ENCODE data around the gene NDUFAB1. TPM values are rescaled to one million over a fixed set of nuclear protein-coding genes. Genes with fewer than 3 reads are reported as not detected.

NDUFAB1 gene
- total and polyA plus RNA-seq, 2 donors, result 76.7 to 171 TPM

GRCh38 chr16:23577493-23577892 lies 18.6 kb downstream of the NDUFAB1 start:
- DNase-seq (ENCODE audit: extremely low spot score), result no peak

GRCh38 chr16:23575834-23576233 lies 20.3 kb downstream of the NDUFAB1 start:
- Histone ChIP-seq H3K36me3 (ENCODE audit: insufficient read depth) (peaks cover 2% of the 10 kb centered on the region), H3K4me3 (ENCODE audit: low read depth, low read length) (no peak overlapping the region), H3K4me1 (ENCODE audit: insufficient read depth) (no peaks in the 10 kb centered on the region), H3K27ac (ENCODE audit: low read depth) (no peak overlapping the region)
- no peak for DNase-seq (ENCODE audit: extremely low spot score)
- 85% methylated on average over 3 of the region's 3 CpGs for WGBS

More at GRCh38 chr16:23577493-23577892, 18.6 kb downstream of the NDUFAB1 start:
- WGBS, result 91% methylated on average over 2 of the region's 2 CpGs
- H3K4me3 ChIP-seq (ENCODE audit: low read depth, low read length), result no peak overlapping the region
- no peak overlapping the region for H3K27ac ChIP-seq (ENCODE audit: low read depth)
- H3K4me1 ChIP-seq (ENCODE audit: insufficient read depth), result no peaks in the 10 kb centered on the region
- H3K36me3 ChIP-seq (ENCODE audit: insufficient read depth), result peaks cover under 1% of the 10 kb centered on the region

GRCh38 chr16:23573817-23574216 lies 22.3 kb downstream of the NDUFAB1 start:
- WGBS, result 92% methylated on average over 5 of the region's 5 CpGs
- no peak for DNase-seq (ENCODE audit: extremely low spot score)
- peaks cover 2% of the 10 kb centered on the region for H3K36me3 ChIP-seq (ENCODE audit: insufficient read depth)

GRCh38 chr16:23572394-23572793 lies 23.7 kb downstream of the NDUFAB1 start:
- Histone ChIP-seq H3K27ac (ENCODE audit: low read depth) (no peak overlapping the region), H3K4me1 (ENCODE audit: insufficient read depth) (no peaks in the 10 kb centered on the region), H3K36me3 (ENCODE audit: insufficient read depth) (peaks cover 2% of the 10 kb centered on the region), H3K4me3 (ENCODE audit: low read depth, low read length) (no peak overlapping the region)
- WGBS, result 90% methylated on average over 9 of the region's 9 CpGs
- no peak for DNase-seq (ENCODE audit: extremely low spot score)

More at GRCh38 chr16:23573817-23574216, 22.3 kb downstream of the NDUFAB1 start:
- Histone ChIP-seq H3K4me1 (ENCODE audit: insufficient read depth) (no peaks in the 10 kb centered on the region), H3K4me3 (ENCODE audit: low read depth, low read length) (no peak overlapping the region), H3K27ac (ENCODE audit: low read depth) (no peak overlapping the region)

GRCh38 chr16:23571895-23572294 lies 24.2 kb downstream of the NDUFAB1 start:
- Histone ChIP-seq H3K27ac (ENCODE audit: low read depth) (no peak overlapping the region), H3K4me3 (ENCODE audit: low read depth, low read length) (no peak overlapping the region), H3K36me3 (ENCODE audit: insufficient read depth) (peaks cover 2% of the 10 kb centered on the region), H3K4me1 (ENCODE audit: insufficient read depth) (no peaks in the 10 kb centered on the region)
- no peak for DNase-seq (ENCODE audit: extremely low spot score)
- WGBS, result 94% methylated on average over 5 of the region's 5 CpGs

GRCh38 chr16:23570992-23571632 lies 25.0 kb downstream of the NDUFAB1 start:
- Histone ChIP-seq H3K4me3 (ENCODE audit: low read depth, low read length) (no peak overlapping the region), H3K27ac (ENCODE audit: low read depth) (no peak overlapping the region), H3K4me1 (ENCODE audit: insufficient read depth) (no peaks in the 10 kb centered on the region), H3K36me3 (ENCODE audit: insufficient read depth) (peaks cover 4% of the 10 kb centered on the region)
- 89% methylated on average over 8 of the region's 8 CpGs for WGBS
- DNase-seq (ENCODE audit: extremely low spot score), result no peak

- no peak overlapping the region for H3K27ac ChIP-seq (ENCODE audit: low read depth)
- no peak overlapping the region for H3K4me3 ChIP-seq (ENCODE audit: low read depth, low read length)
- no peaks in the 10 kb centered on the region for H3K4me1 ChIP-seq (ENCODE audit: insufficient read depth)
- H3K36me3 ChIP-seq (ENCODE audit: insufficient read depth), result peaks cover 16% of the 10 kb centered on the region
- no peak for DNase-seq (ENCODE audit: extremely low spot score)
- WGBS, result 94% methylated on average over 3 of the region's 3 CpGs
Observed at GRCh38 chr16:23567602-23568001, 28.5 kb downstream of the NDUFAB1 start.

- Histone ChIP-seq H3K4me3 (ENCODE audit: low read depth, low read length) (no peak overlapping the region), H3K4me1 (ENCODE audit: insufficient read depth) (no peaks in the 10 kb centered on the region), H3K36me3 (ENCODE audit: insufficient read depth) (peaks cover 13% of the 10 kb centered on the region), H3K27ac (ENCODE audit: low read depth) (no peak overlapping the region)
- no peak for DNase-seq (ENCODE audit: extremely low spot score)
- WGBS, result 93% methylated on average over 8 of the region's 8 CpGs
Observed at GRCh38 chr16:23566724-23567123, 29.4 kb downstream of the NDUFAB1 start.

GRCh38 chr16:23564575-23565363 lies 31.3 kb downstream of the NDUFAB1 start:
- Histone ChIP-seq H3K27ac (ENCODE audit: low read depth) (no peak overlapping the region), H3K4me3 (ENCODE audit: low read depth, low read length) (no peak overlapping the region), H3K4me1 (ENCODE audit: insufficient read depth) (no peaks in the 10 kb centered on the region), H3K36me3 (ENCODE audit: insufficient read depth) (peaks cover 13% of the 10 kb centered on the region)
- 90% methylated on average over 9 of the region's 9 CpGs for WGBS
- DNase-seq (ENCODE audit: extremely low spot score), result no peak

- no peak for DNase-seq (ENCODE audit: extremely low spot score)
- Histone ChIP-seq H3K27ac (ENCODE audit: low read depth) (no peak overlapping the region), H3K4me3 (ENCODE audit: low read depth, low read length) (no peak overlapping the region), H3K4me1 (ENCODE audit: insufficient read depth) (no peaks in the 10 kb centered on the region), H3K36me3 (ENCODE audit: insufficient read depth) (peaks cover 13% of the 10 kb centered on the region)
- 88% methylated on average over 6 of the region's 6 CpGs for WGBS
Observed at GRCh38 chr16:23563186-23563585, 32.9 kb downstream of the NDUFAB1 start.

GRCh38 chr16:23562505-23562904 lies 33.6 kb downstream of the NDUFAB1 start:
- Histone ChIP-seq H3K4me1 (ENCODE audit: insufficient read depth) (no peaks in the 10 kb centered on the region), H3K36me3 (ENCODE audit: insufficient read depth) (peaks cover 13% of the 10 kb centered on the region), H3K4me3 (ENCODE audit: low read depth, low read length) (no peak overlapping the region), H3K27ac (ENCODE audit: low read depth) (no peak overlapping the region)
- WGBS, result 94% methylated on average over 13 of the region's 13 CpGs
- no peak for DNase-seq (ENCODE audit: extremely low spot score)

GRCh38 chr16:23561586-23561985 lies 34.5 kb downstream of the NDUFAB1 start:
- peaks cover 11% of the 10 kb centered on the region for H3K36me3 ChIP-seq (ENCODE audit: insufficient read depth)
- H3K4me3 ChIP-seq (ENCODE audit: low read depth, low read length), result no peak overlapping the region
- H3K27ac ChIP-seq (ENCODE audit: low read depth), result no peak overlapping the region
- no peak for DNase-seq (ENCODE audit: extremely low spot score)
- WGBS, result 79% methylated on average over 5 of the region's 5 CpGs
- no peaks in the 10 kb centered on the region for H3K4me1 ChIP-seq (ENCODE audit: insufficient read depth)

- peak overlapping the region; percentile 63 for H3K27ac ChIP-seq (ENCODE audit: low read depth)
- H3K4me1 ChIP-seq (ENCODE audit: insufficient read depth), result no peaks in the 10 kb centered on the region
- no peaks in the 10 kb centered on the region for H3K36me3 ChIP-seq (ENCODE audit: insufficient read depth)
- 1% methylated on average over 60 of the region's 60 CpGs for WGBS
- no peak for DNase-seq (ENCODE audit: extremely low spot score)
- H3K4me3 ChIP-seq (ENCODE audit: low read depth, low read length), result peak overlapping the region; percentile 95
Observed at GRCh38 chr16:23557779-23558702, 38.1 kb downstream of the NDUFAB1 start.

All from urinary bladder (tissue), 4 donors.